Smooth muscle cell (in vitro differentiated cells): ENCODE data around the gene MYO9B. TPM values are rescaled to one million over a fixed set of nuclear protein-coding genes. Genes with fewer than 3 reads are reported as not detected.

Source experiments
- DNase-seq: peaks from one replicate; lab custom pipeline; 2025; ENCODE audit not compliant: unreplicated experiment; lab: John Stamatoyannopoulos, UW
- H2AFZ ChIP-seq: fragments of 200-600 bp; sonication (generic); 2 replicates; pipeline ENCODE4 v1.6.0; 2016; ENCODE audit warnings: antibody characterized with exemption, low read depth, mild to moderate bottlenecking
- H3F3A ChIP-seq: fragments of 200-600 bp; sonication (generic); 2 replicates; pipeline ENCODE4 v1.6.0; 2017; ENCODE audit warnings: antibody characterized with exemption, low read depth
- H3K27ac ChIP-seq: fragments of 200-600 bp; sonication (generic); 2 replicates; pipeline ENCODE4 v1.5.1; 2016; ENCODE audit warnings: low read depth, mild to moderate bottlenecking
- H3K27me3 ChIP-seq: fragments of 200-600 bp; sonication (generic); 2 replicates; pipeline ENCODE4 v1.6.1; 2016; ENCODE audit warnings: low read depth, mild to moderate bottlenecking
- H3K36me3 ChIP-seq: fragments of 200-600 bp; sonication (generic); 2 replicates; pipeline ENCODE4 v1.5.1; 2016; ENCODE audit warnings: low read depth
- H3K4me1 ChIP-seq: fragments of 200-600 bp; sonication (generic); 2 replicates; pipeline ENCODE4 v1.5.1; 2016; ENCODE audit warnings: low read depth
- H3K4me2 ChIP-seq: fragments of 200-600 bp; sonication (generic); 2 replicates; pipeline ENCODE4 v1.6.0; 2016; ENCODE audit warnings: mild to moderate bottlenecking
- H3K4me3 ChIP-seq: fragments of 200-600 bp; sonication (generic); 2 replicates; pipeline ENCODE4 v1.5.1; 2016; ENCODE audit warnings: mild to moderate bottlenecking
- H3K79me2 ChIP-seq: fragments of 200-600 bp; sonication (generic); 2 replicates; pipeline ENCODE4 v1.6.0; 2016; ENCODE audit warnings: low read depth, mild to moderate bottlenecking
- H3K9ac ChIP-seq: fragments of 200-600 bp; sonication (generic); 2 replicates; pipeline ENCODE4 v1.6.0; 2016; ENCODE audit warnings: low read depth
- H3K9me3 ChIP-seq: fragments of 200-600 bp; sonication (generic); replicated peaks from 2 replicates; pipeline ENCODE4 v1.5.1; 2016; ENCODE audit warnings: low read depth
- H4K20me1 ChIP-seq: fragments of 200-600 bp; sonication (generic); 2 replicates; pipeline ENCODE4 v1.6.0; 2016; ENCODE audit warnings: low read depth
- WGBS: methylation state at CpG from one replicate; pipeline ENCODE4 v1.1.7; 2016; ENCODE audit warnings: low lambda C conversion rate; 5-methylcytosine and 5-hydroxymethylcytosine counted together
- polyA plus RNA-seq: library from polyadenylated mRNA; unstranded; fragments of >200 nt; fragmentation: Nextera tagmentation; extraction: Ambion mirVana; gene quantifications from 2 replicates; pipeline ENCODE4 v1.2.1, GENCODE V29; 2016
- total RNA-seq: library from RNA; depleted of rRNA; stranded (reverse); fragments of >200 nt; gene quantifications from 2 replicates; pipeline ENCODE4 v1.2.3, GENCODE V29; 2014
- TF ChIP-seq, protein P1 (sequence below): fragments of 200-600 bp; sonication (generic); IDR thresholded peaks from 2 replicates; pipeline ENCODE4 v1.5.1; 2017; ENCODE audit warnings: borderline replicate concordance, mild to moderate bottlenecking, antibody characterized with exemption; ENCODE audit not compliant: insufficient read depth, poor library complexity, severe bottlenecking

Gene MYO9B
- total and polyA plus RNA-seq, 2 experiments from 2014 or later, result 44.6 to 46.6 TPM

DNA sequence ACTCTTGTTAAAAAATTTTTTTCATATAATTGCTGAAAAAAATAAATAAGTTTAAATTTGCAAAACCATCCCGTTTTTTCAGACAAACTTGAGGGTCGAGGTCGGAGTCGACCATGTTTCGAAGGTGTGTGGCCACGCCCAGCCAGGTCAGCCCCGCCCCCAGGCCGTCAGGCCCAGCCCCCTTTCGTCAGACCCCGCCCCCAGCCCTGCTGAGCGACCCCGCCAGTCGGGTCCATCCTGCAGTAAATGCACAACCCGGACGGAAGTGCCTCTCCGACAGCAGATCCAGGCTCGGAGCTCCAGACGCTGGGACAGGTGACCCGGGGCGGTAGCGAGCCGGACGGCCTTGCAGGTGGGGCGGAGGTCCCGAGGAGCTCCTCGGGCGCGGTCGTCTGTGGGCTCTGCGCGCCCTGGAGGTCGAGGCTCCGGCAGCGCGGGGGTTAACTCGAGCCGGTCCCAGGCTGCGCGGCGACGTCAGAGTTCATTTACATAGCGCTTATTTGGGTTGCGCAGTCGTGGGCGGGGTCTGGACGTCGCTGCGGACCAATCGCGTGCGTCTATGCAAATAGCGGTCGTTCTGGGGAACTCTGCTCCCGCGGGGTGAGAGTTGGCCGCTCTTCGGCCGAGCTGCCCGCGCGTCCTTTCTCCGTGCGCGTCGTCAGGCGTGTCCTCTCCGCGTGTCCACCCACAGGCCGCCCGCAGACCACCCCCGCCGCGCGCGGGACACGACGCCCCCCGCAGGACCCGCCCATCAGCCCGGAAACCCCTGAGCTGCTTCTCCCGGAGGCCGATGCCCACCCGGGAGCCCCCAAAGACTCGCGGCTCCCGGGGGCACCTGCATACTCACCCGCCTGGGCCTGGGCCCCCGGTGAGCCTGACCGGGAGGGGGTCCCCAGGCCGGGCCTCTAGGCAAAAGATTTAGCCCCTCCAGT lies 150.7 kb downstream of the MYO9B start, which contains the start of gene OCEL1:
Gene OCEL1 (plus strand): TSS at position 225 of the 932 bp plus-strand sequence. CDS start 22 bp downstream, at position 247.
- no peaks in the 10 kb centered on the region for H3K79me2 ChIP-seq
- H3F3A ChIP-seq, result peaks cover 21% of the 10 kb centered on the region
- peak within 1 kb of the TSS; percentile 67 for H3K9ac ChIP-seq
- no peaks in the 10 kb centered on the region for H3K27me3 ChIP-seq
- peak within 1 kb of the TSS; percentile 96 for H3K4me2 ChIP-seq
- peak within 1 kb of the TSS; percentile 70 for H3K4me3 ChIP-seq
- no peaks in the 10 kb centered on the region for H4K20me1 ChIP-seq
- peak; percentile 97 for DNase-seq
- TF ChIP-seq, protein P1, sequence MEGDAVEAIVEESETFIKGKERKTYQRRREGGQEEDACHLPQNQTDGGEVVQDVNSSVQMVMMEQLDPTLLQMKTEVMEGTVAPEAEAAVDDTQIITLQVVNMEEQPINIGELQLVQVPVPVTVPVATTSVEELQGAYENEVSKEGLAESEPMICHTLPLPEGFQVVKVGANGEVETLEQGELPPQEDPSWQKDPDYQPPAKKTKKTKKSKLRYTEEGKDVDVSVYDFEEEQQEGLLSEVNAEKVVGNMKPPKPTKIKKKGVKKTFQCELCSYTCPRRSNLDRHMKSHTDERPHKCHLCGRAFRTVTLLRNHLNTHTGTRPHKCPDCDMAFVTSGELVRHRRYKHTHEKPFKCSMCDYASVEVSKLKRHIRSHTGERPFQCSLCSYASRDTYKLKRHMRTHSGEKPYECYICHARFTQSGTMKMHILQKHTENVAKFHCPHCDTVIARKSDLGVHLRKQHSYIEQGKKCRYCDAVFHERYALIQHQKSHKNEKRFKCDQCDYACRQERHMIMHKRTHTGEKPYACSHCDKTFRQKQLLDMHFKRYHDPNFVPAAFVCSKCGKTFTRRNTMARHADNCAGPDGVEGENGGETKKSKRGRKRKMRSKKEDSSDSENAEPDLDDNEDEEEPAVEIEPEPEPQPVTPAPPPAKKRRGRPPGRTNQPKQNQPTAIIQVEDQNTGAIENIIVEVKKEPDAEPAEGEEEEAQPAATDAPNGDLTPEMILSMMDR, result no peak
- no peaks in the 10 kb centered on the region for H3K36me3 ChIP-seq
- H2AFZ ChIP-seq, result peak within 1 kb of the TSS; percentile 18
- peak within 1 kb of the TSS; percentile 48 for H3K27ac ChIP-seq
- peaks cover 5% of the 10 kb centered on the region for H3K4me1 ChIP-seq
- H3K9me3 ChIP-seq, result no peaks in the 10 kb centered on the region
- under 1% methylated on average over 63 of the region's 90 CpGs for WGBS

DNA sequence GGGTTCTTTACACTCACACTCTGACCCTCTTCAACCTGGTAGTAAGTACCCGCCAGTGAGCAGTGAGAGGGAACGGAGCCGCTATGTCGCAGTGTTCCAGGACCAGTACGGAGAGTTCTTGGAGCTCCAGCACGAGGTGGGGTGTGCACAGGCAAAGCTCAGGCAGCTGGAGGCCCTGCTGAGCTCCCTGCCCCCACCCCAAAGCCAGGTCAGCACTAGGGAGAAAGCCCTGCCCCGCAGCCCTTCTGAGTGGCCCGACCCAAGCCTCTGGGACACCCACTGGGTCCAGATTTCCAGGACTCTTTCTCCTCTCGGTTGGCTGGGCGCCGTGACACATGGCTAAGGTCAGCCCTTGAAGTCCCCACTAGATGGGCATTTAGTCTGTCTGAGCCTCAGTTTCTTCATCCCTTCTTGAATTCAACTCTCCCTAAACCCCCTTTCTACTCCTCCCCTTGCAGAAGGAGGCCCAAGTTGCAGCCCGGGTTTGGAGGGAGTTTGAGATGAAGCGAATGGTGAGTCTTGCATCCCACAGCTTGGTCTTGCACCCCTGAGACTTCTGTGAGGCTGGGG lies 152.3 kb downstream of the MYO9B start:
- H3K36me3 ChIP-seq, result no peaks in the 10 kb centered on the region
- no peak overlapping the region for H3K27ac ChIP-seq
- H4K20me1 ChIP-seq, result peaks cover 11% of the 10 kb centered on the region
- H3K4me3 ChIP-seq, result no peak overlapping the region
- no peak overlapping the region for H3K9ac ChIP-seq
- no peak for DNase-seq
- WGBS, result 75% methylated on average over 13 of the region's 13 CpGs
- no peak overlapping the region for H3K4me2 ChIP-seq
- H3K79me2 ChIP-seq, result no peaks in the 10 kb centered on the region
- no peaks in the 10 kb centered on the region for H3K9me3 ChIP-seq
- TF ChIP-seq, protein P1, result no peak
- peaks cover 5% of the 10 kb centered on the region for H3K4me1 ChIP-seq
- no peaks in the 10 kb centered on the region for H3K27me3 ChIP-seq
- peaks cover 17% of the 10 kb centered on the region for H3F3A ChIP-seq
- no peak overlapping the region for H2AFZ ChIP-seq

DNA sequence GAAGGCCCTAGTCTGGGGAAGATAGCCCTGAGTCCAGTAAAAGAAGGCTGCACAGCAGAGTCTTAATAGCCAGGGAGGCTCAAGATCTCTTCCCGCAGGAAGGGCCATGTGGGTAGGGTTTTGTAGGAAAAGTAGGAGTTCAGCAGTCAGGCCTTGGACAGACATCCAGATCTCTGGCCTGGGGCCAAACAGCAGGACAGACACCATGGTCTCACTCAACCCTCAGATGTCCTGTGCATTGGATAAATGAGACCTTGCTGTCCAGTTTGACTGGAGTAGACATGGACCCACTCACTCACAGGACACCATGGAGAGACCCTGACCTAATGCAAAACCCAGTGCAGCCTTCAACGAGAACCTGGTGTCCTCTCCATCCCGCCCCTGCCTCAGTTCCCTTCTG lies 154.3 kb downstream of the MYO9B start:
- H3K79me2 ChIP-seq, result peaks cover 11% of the 10 kb centered on the region
- no peak overlapping the region for H3K4me2 ChIP-seq
- no peaks in the 10 kb centered on the region for H3K36me3 ChIP-seq
- peaks cover 31% of the 10 kb centered on the region for H4K20me1 ChIP-seq
- no peak overlapping the region for H3K4me3 ChIP-seq
- no peak overlapping the region for H2AFZ ChIP-seq
- H3K27me3 ChIP-seq, result no peaks in the 10 kb centered on the region
- H3K4me1 ChIP-seq, result peaks cover 5% of the 10 kb centered on the region
- H3K9ac ChIP-seq, result no peak overlapping the region
- peaks cover 15% of the 10 kb centered on the region for H3F3A ChIP-seq
- no peaks in the 10 kb centered on the region for H3K9me3 ChIP-seq
- DNase-seq, result no peak
- no peak overlapping the region for H3K27ac ChIP-seq
- TF ChIP-seq, protein P1, result no peak
- WGBS, result 96% methylated on average over 3 of the region's 3 CpGs
